Natural killer cell (primary cell): Measurements from ENCODE around the gene CHRM3. TPM values are rescaled to one million over a fixed set of nuclear protein-coding genes. Genes with fewer than 3 reads are reported as not detected.

Source experiments
- ATAC-seq, 3 donors: fragments of 150-1000 bp in 2 of 3; fragments of 200-7000 bp in 1 of 3; cut with Tn5 transposase; 1 replicate in 1 of 3; 2 replicates in 2 of 3; pipeline ENCODE4 v1.10.0; 2021; ENCODE audit warnings: mild to moderate bottlenecking in 2 of 3, moderate library complexity in 2 of 3
- DNase-seq, 2 donors: peaks; one replicate each; pipeline versions ENCODE4 v3.0.0 to v3.0.0-alpha.2; 2013 to 2021; ENCODE audit warnings: mixed read lengths in 1 of 2
- H3K27ac ChIP-seq: one replicate; pipeline ENCODE4 v1.5.1; 2013; ENCODE audit warnings: mild to moderate bottlenecking, low read length
- H3K27me3 ChIP-seq: one replicate; pipeline ENCODE4 v1.6.1; 2013; ENCODE audit warnings: low read length; ENCODE audit not compliant: control insufficient read depth, insufficient read depth
- H3K36me3 ChIP-seq: one replicate; pipeline ENCODE4 v1.6.1; 2013; ENCODE audit warnings: low read length; ENCODE audit not compliant: control insufficient read depth, insufficient read depth
- H3K4me1 ChIP-seq: one replicate; pipeline ENCODE4 v1.6.1; 2013; ENCODE audit warnings: low read length; ENCODE audit not compliant: control insufficient read depth, insufficient read depth
- H3K4me3 ChIP-seq: one replicate; pipeline ENCODE4 v1.5.1; 2013; ENCODE audit warnings: low read length
- H3K9me3 ChIP-seq: one replicate; pipeline ENCODE4 v1.6.1; 2013; ENCODE audit warnings: low read length; ENCODE audit not compliant: control insufficient read depth, insufficient read depth
- H3K27ac Mint-ChIP-seq, 2 donors: one replicate each; pipeline ENCODE4 v1.8.0; 2022; ENCODE audit warnings: mild to moderate bottlenecking in 2 of 2, mixed read lengths in 2 of 2, moderate library complexity in 1 of 2
- H3K27me3 Mint-ChIP-seq, 2 donors: one replicate each; pipeline ENCODE4 v1.8.0; 2022; ENCODE audit warnings: low read depth in 2 of 2, mixed read lengths in 2 of 2
- H3K36me3 Mint-ChIP-seq: one replicate; pipeline ENCODE4 v1.8.0; 2022; ENCODE audit warnings: mixed read lengths
- H3K4me1 Mint-ChIP-seq, 2 donors: one replicate each; pipeline ENCODE4 v1.8.0; 2022; ENCODE audit warnings: mixed read lengths in 2 of 2
- H3K4me3 Mint-ChIP-seq: one replicate; pipeline ENCODE4 v1.8.0; 2022; ENCODE audit warnings: mild to moderate bottlenecking, moderate library complexity, mixed read lengths
- H3K9me3 Mint-ChIP-seq, 2 donors: one replicate each; pipeline ENCODE4 v1.8.0; 2022; ENCODE audit warnings: mixed read lengths in 2 of 2
- WGBS: methylation state at CpG from one replicate; pipeline ENCODE4 v1.1.7; 2013; ENCODE audit warnings: missing lambda C conversion rate; ENCODE audit not compliant: insufficient coverage; 5-methylcytosine and 5-hydroxymethylcytosine counted together
- intact Hi-C: fragments of 100-400 bp; cut with micrococcal nuclease; formaldehyde crosslinking; loops from one replicate; pipeline ENCODE4 v1.14.2; 2022
- total RNA-seq, 4 donors: library from RNA; stranded (reverse); fragments of 120-200 nt in 1 of 4; gene quantifications; one replicate each; pipeline versions ENCODE4 v1.2.3 to v1.2.4, GENCODE V29; 2013 to 2022
- TF ChIP-seq, protein P1 (sequence below): fragments of 200-600 bp; IDR thresholded peaks from one replicate; pipeline ENCODE4 v1.8.0; 2022; ENCODE audit warnings: antibody characterized with exemption

The CHRM3 gene
- total RNA-seq, 3 donors from 2014 or later (not counting 1 experiment from before 2014, with no cell fraction given), result not detected

DNA sequence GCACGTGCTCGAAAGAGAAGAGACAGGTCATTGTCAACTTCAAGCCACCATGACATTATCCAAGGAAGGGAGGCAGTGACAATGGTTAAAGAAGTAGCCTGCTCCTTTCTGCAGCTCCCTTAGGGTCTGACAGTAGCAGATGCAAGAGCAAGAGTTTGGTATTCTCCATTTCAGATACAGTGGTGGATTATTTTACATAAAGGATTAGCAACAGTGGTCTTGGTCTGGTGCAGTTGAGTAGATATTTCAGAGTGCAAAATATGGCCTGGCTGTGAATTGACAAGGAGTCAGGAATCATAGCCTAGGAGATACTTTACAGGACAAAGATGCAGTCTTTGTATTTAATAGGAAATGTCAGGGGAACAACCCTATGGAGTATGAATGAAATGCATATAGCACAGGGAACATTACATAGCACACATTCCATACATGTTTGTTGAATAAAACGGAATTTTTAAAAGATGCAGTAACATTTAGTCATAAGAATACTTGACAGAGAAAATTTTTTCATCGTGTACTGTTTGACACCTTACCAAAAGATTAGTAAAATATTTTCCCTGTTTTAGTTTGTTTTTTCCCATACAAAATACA lies 41.8 kb downstream of the CHRM3 start:
- Histone ChIP-seq H3K27ac (no peak overlapping the region), H3K36me3 (no peaks in the 10 kb centered on the region), H3K4me3 (no peak overlapping the region), H3K4me1 (no peaks in the 10 kb centered on the region), H3K9me3 (peaks cover 3% of the 10 kb centered on the region), H3K27me3 (no peaks in the 10 kb centered on the region)
- Mint-ChIP-seq H3K4me3 (no peak overlapping the region), H3K36me3 (no peaks in the 10 kb centered on the region), H3K27ac (no peak overlapping the region), H3K4me1 (peaks cover 14 to 18% of the 10 kb centered on the region in 2 donors), H3K9me3 (no peaks in the 10 kb centered on the region), H3K27me3 (no peaks in the 10 kb centered on the region)
- ATAC-seq (no peak), DNase-seq (no peak)
- TF ChIP-seq, protein P1, sequence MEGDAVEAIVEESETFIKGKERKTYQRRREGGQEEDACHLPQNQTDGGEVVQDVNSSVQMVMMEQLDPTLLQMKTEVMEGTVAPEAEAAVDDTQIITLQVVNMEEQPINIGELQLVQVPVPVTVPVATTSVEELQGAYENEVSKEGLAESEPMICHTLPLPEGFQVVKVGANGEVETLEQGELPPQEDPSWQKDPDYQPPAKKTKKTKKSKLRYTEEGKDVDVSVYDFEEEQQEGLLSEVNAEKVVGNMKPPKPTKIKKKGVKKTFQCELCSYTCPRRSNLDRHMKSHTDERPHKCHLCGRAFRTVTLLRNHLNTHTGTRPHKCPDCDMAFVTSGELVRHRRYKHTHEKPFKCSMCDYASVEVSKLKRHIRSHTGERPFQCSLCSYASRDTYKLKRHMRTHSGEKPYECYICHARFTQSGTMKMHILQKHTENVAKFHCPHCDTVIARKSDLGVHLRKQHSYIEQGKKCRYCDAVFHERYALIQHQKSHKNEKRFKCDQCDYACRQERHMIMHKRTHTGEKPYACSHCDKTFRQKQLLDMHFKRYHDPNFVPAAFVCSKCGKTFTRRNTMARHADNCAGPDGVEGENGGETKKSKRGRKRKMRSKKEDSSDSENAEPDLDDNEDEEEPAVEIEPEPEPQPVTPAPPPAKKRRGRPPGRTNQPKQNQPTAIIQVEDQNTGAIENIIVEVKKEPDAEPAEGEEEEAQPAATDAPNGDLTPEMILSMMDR, result no peak
- intact Hi-C loops, result no loop called here
- 61% methylated on average over 3 of the region's 4 CpGs for WGBS

- no peaks in the 10 kb centered on the region for H3K9me3 Mint-ChIP-seq
- intact Hi-C loops, result no loop called here
- Histone ChIP-seq H3K9me3 (peaks cover 3% of the 10 kb centered on the region), H3K4me1 (no peaks in the 10 kb centered on the region), H3K4me3 (no peak overlapping the region), H3K27me3 (no peaks in the 10 kb centered on the region), H3K27ac (no peak overlapping the region), H3K36me3 (no peaks in the 10 kb centered on the region)
- peaks cover 0 to under 1% of the 10 kb centered on the region in 2 donors for H3K27me3 Mint-ChIP-seq
- no peaks in the 10 kb centered on the region for H3K36me3 Mint-ChIP-seq
- 97% methylated on average over 2 of the region's 3 CpGs for WGBS
- ATAC-seq (no peak), DNase-seq (no peak)
- H3K4me1 Mint-ChIP-seq, result peaks cover 14 to 18% of the 10 kb centered on the region in 2 donors
- H3K27ac Mint-ChIP-seq, result no peak overlapping the region
- no peak overlapping the region for H3K4me3 Mint-ChIP-seq
- TF ChIP-seq, protein P1, result no peak
These were observed 42.8 kb downstream of the CHRM3 start for GRCh38 chr1:239429163-239429562.

- H3K4me3 ChIP-seq, result no peak overlapping the region
- ATAC-seq, result no peak
- H3K27ac ChIP-seq, result no peak overlapping the region
- Mint-ChIP-seq H3K4me3 (no peak overlapping the region), H3K4me1 (peaks cover 0 to 8% of the 10 kb centered on the region in 2 donors), H3K36me3 (no peaks in the 10 kb centered on the region), H3K27ac (no peak overlapping the region), H3K27me3 (peaks cover 0 to 6% of the 10 kb centered on the region in 2 donors), H3K9me3 (no peaks in the 10 kb centered on the region)
- H3K27me3 ChIP-seq, result no peaks in the 10 kb centered on the region
- peaks cover 3% of the 10 kb centered on the region for H3K9me3 ChIP-seq
- TF ChIP-seq, protein P1, result no peak
- no peak for DNase-seq
- H3K36me3 ChIP-seq, result no peaks in the 10 kb centered on the region
- intact Hi-C loops, result no loop called here
- 88% methylated on average over 1 of the region's 1 CpG for WGBS
- no peaks in the 10 kb centered on the region for H3K4me1 ChIP-seq
These were observed 45.9 kb downstream of the CHRM3 start for GRCh38 chr1:239432255-239432654.

DNA sequence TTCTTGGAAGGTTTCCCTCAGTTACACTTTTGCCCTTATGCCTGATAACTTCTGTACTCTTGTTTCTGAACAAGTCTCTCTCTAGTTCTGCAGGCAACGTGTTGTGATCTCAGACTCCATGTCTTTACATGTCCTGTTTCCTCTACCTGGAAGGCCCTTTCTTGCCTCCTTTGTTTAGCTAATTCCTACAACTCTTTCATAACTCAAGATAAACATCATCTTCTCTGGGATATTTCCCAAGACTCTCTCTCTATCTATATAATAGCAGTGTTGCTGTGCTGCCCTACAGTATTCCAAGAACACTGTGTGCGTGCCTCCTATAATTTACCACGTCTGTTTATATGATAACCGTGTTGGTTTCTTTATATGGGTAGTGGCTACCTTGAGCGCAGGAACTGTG lies 47.8 kb downstream of the CHRM3 start:
- no peak overlapping the region for H3K4me3 Mint-ChIP-seq

More for the DNA sequence above, 47.8 kb downstream of the CHRM3 start:
- Histone ChIP-seq H3K4me3 (no peak overlapping the region), H3K9me3 (no peaks in the 10 kb centered on the region), H3K4me1 (no peaks in the 10 kb centered on the region), H3K27me3 (no peaks in the 10 kb centered on the region), H3K27ac (no peak overlapping the region), H3K36me3 (no peaks in the 10 kb centered on the region)
- no peaks in the 10 kb centered on the region for H3K4me1 Mint-ChIP-seq
- peaks cover 0 to 6% of the 10 kb centered on the region in 2 donors for H3K27me3 Mint-ChIP-seq
- DNase-seq (no peak), ATAC-seq (no peak)
- WGBS, result 94% methylated on average over 4 of the region's 5 CpGs
- TF ChIP-seq, protein P1, result no peak
- intact Hi-C loops, result no loop called here
- H3K27ac Mint-ChIP-seq, result no peak overlapping the region
- H3K9me3 Mint-ChIP-seq, result no peaks in the 10 kb centered on the region
- H3K36me3 Mint-ChIP-seq, result no peaks in the 10 kb centered on the region
